A673 (cell line): ENCODE data around the gene CAPN13. TPM values are rescaled to one million over a fixed set of nuclear protein-coding genes. Genes with fewer than 3 reads are reported as not detected.

ENCODE experiments used
- BruUV-seq: library from RNA; stranded (reverse); fragments of 400-500 nt; replicated peaks from 2 replicates; lab custom pipeline; 2021; lab: Mats Ljungman, UMichigan
- CTCF ChIA-PET: fragments of 300-600 bp; sonication (Branson Sonifier 250); formaldehyde crosslinking; loops from one replicate; lab custom pipeline; 2022; ENCODE audit warnings: antibody characterized with exemption; lab: Charles Lee
- POLR2A ChIA-PET: fragments of 300-600 bp; sonication (Branson Sonifier 250); formaldehyde crosslinking; loops from one replicate; lab custom pipeline; 2022; ENCODE audit warnings: antibody characterized with exemption; ENCODE audit not compliant: low non-redundant PET; lab: Charles Lee
- DNase-seq: peaks from one replicate; pipeline ENCODE4 v3.0.0-alpha.2; 2015; ENCODE audit warnings: low spot score
- H3K27ac ChIP-seq: fragments of 200-600 bp; sonication (generic); 2 replicates; pipeline ENCODE4 v1.5.1; 2016; ENCODE audit warnings: mixed run types, low read depth, mild to moderate bottlenecking, mixed read lengths, antibody characterized with exemption, low read length; ENCODE audit not compliant: poor library complexity, severe bottlenecking
- H3K27me3 ChIP-seq: fragments of 200-600 bp; sonication (generic); replicated peaks from 2 replicates; pipeline ENCODE4 v1.6.1; 2017; ENCODE audit warnings: mixed run types, low read depth, mild to moderate bottlenecking, mixed read lengths, antibody characterized with exemption, low read length; ENCODE audit not compliant: insufficient read depth, poor library complexity
- H3K36me3 ChIP-seq: fragments of 200-600 bp; sonication (generic); 2 replicates; pipeline ENCODE4 v1.6.1; 2016; ENCODE audit warnings: mixed run types, mild to moderate bottlenecking, mixed read lengths, antibody characterized with exemption, low read length; ENCODE audit not compliant: insufficient read depth, poor library complexity, severe bottlenecking
- H3K4me1 ChIP-seq: fragments of 200-600 bp; sonication (generic); 2 replicates; pipeline ENCODE4 v1.6.1; 2017; ENCODE audit warnings: mixed run types, mild to moderate bottlenecking, mixed read lengths, antibody characterized with exemption, low read length; ENCODE audit not compliant: insufficient read depth, poor library complexity, severe bottlenecking
- H3K4me3 ChIP-seq: fragments of 200-600 bp; sonication (generic); 2 replicates; pipeline ENCODE4 v1.5.1; 2016; ENCODE audit warnings: low read depth, mixed run types, mild to moderate bottlenecking, mixed read lengths, low read length; ENCODE audit not compliant: poor library complexity, severe bottlenecking
- H3K9me3 ChIP-seq: fragments of 200-600 bp; sonication (generic); 2 replicates; pipeline ENCODE4 v1.6.1; 2016; ENCODE audit warnings: mixed run types, low read depth, mild to moderate bottlenecking, mixed read lengths, antibody characterized with exemption, low read length; ENCODE audit not compliant: poor library complexity, severe bottlenecking
- CTCF ChIP-seq: fragments of 300-800, 200-600 bp; sonication (generic); conservative IDR thresholded peaks from 2 replicates; pipeline ENCODE4 v1.5.1; 2017; ENCODE audit warnings: low read depth, mild to moderate bottlenecking, antibody characterized with exemption, low read length, moderate library complexity, mixed read lengths
- EZH2 ChIP-seq: fragments of 200-600 bp; sonication (generic); IDR thresholded peaks from 2 replicates; pipeline ENCODE4 v1.6.1; 2017; ENCODE audit warnings: borderline replicate concordance, low read depth, mild to moderate bottlenecking, mixed read lengths, antibody characterized with exemption, low read length; ENCODE audit not compliant: poor library complexity, severe bottlenecking
- intact Hi-C: fragments of 100-400 bp; cut with micrococcal nuclease; formaldehyde crosslinking; loops from one replicate; pipeline ENCODE4 v1.10.0; 2022; ENCODE audit not compliant: unreplicated experiment
- total RNA-seq: library from RNA; stranded (reverse); gene quantifications from 2 replicates; pipeline ENCODE4 v1.2.3, GENCODE V29; 2021

CAPN13 gene
- total RNA-seq, 1 experiment from 2014 or later: not detected

- ChIA-PET POLR2A (no interaction called here), CTCF (interaction anchor here (0.7 kb wide), 1 partner anchor 236 kb away, joined by 4 read pairs; no protein-coding TSS in a partner anchor)
- Histone ChIP-seq H3K27me3 (no peaks in the 10 kb centered on the region), H3K36me3 (no peaks in the 10 kb centered on the region), H3K27ac (no peak overlapping the region), H3K4me1 (peaks cover 5% of the 10 kb centered on the region), H3K9me3 (no peaks in the 10 kb centered on the region), H3K4me3 (no peak overlapping the region)
- no peak for DNase-seq
- BruUV-seq: no TSS peak
- intact Hi-C loops: no loop called here
- no peak for TF ChIP-seq CTCF
- no peak for TF ChIP-seq EZH2
Observed at GRCh38 chr2:30802611-30803010, 4.6 kb downstream of the CAPN13 start.

- intact Hi-C loops: no loop called here
- TF ChIP-seq CTCF (no peak), EZH2 (no peak)
- BruUV-seq: no TSS peak
Observed at GRCh38 chr2:30801821-30802455, 5.3 kb downstream of the CAPN13 start.

GRCh38 chr2:30800159-30800558 is 7.1 kb downstream of the CAPN13 start:
- TF ChIP-seq CTCF (no peak), EZH2 (no peak)
- intact Hi-C loops: no loop called here
- H3K4me1 ChIP-seq: peaks cover 5% of the 10 kb centered on the region
- ChIA-PET POLR2A (no interaction called here), CTCF (no interaction called here)
- no peaks in the 10 kb centered on the region for H3K9me3 ChIP-seq
- no peak for DNase-seq
- BruUV-seq: no TSS peak
- no peak overlapping the region for H3K4me3 ChIP-seq
- no peaks in the 10 kb centered on the region for H3K36me3 ChIP-seq
- H3K27ac ChIP-seq: no peak overlapping the region
- H3K27me3 ChIP-seq: no peaks in the 10 kb centered on the region

More at GRCh38 chr2:30801821-30802455, 5.3 kb downstream of the CAPN13 start:
- no peak overlapping the region for H3K27ac ChIP-seq
- no peak for DNase-seq
- CTCF ChIA-PET: interaction anchor here (0.7 kb wide), 1 partner anchor 236 kb away, joined by 4 read pairs; no protein-coding TSS in a partner anchor
- no peak overlapping the region for H3K4me3 ChIP-seq
- POLR2A ChIA-PET: no interaction called here
- no peaks in the 10 kb centered on the region for H3K36me3 ChIP-seq
- H3K9me3 ChIP-seq: no peaks in the 10 kb centered on the region
- H3K4me1 ChIP-seq: peaks cover 5% of the 10 kb centered on the region
- no peaks in the 10 kb centered on the region for H3K27me3 ChIP-seq
